Naive B cell (primary cell): ENCODE data around the gene RPL35. TPM values are rescaled to one million over a fixed set of nuclear protein-coding genes. Genes with fewer than 3 reads are reported as not detected.

ENCODE experiments used
- ATAC-seq, 2 donors: fragments of 150-1000 bp; cut with Tn5 transposase; 2 replicates each; pipeline ENCODE4 v1.10.0; 2021; ENCODE audit warnings: low read depth in 2 of 2, mild to moderate bottlenecking in 2 of 2, moderate library complexity in 2 of 2
- DNase-seq: peaks from one replicate; pipeline ENCODE4 v3.0.0; 2022
- H3K27ac Mint-ChIP-seq, 6 donors: one replicate each; pipeline ENCODE4 v1.8.0; 2020 to 2022; ENCODE audit warnings: mild to moderate bottlenecking in 6 of 6, mixed read lengths in 6 of 6, moderate library complexity in 5 of 6, inconsistent platforms in 2 of 6
- H3K27me3 Mint-ChIP-seq, 3 donors: one replicate each; pipeline ENCODE4 v1.8.0; 2021 to 2022; ENCODE audit warnings: mixed read lengths in 3 of 3, mild to moderate bottlenecking in 1 of 3
- H3K36me3 Mint-ChIP-seq, 2 donors: one replicate each; pipeline ENCODE4 v1.8.0; 2020 to 2022; ENCODE audit warnings: mixed read lengths in 2 of 2, inconsistent platforms in 1 of 2, mild to moderate bottlenecking in 1 of 2
- H3K4me1 Mint-ChIP-seq, 3 donors: one replicate each; pipeline ENCODE4 v1.8.0; 2020 to 2022; ENCODE audit warnings: mixed read lengths in 3 of 3, inconsistent platforms in 1 of 3, mild to moderate bottlenecking in 1 of 3, moderate library complexity in 1 of 3
- H3K4me3 Mint-ChIP-seq, 8 donors: one replicate each; pipeline ENCODE4 v1.8.0; 2020 to 2022; ENCODE audit warnings: mild to moderate bottlenecking in 8 of 8, mixed read lengths in 8 of 8, moderate library complexity in 8 of 8, inconsistent platforms in 2 of 8
- H3K9me3 Mint-ChIP-seq, 7 donors: one replicate each; pipeline ENCODE4 v1.8.0; 2020 to 2022; ENCODE audit warnings: mixed read lengths in 7 of 7, mild to moderate bottlenecking in 5 of 7, inconsistent platforms in 2 of 7, moderate library complexity in 1 of 7
- polyA plus RNA-seq, 6 donors: library from polyadenylated mRNA; unstranded; fragments of 300-500 nt; fragmentation: Illumina TruSeq; gene quantifications; one replicate each; pipeline ENCODE4 v1.2.3, GENCODE V29; 2021; ENCODE audit warnings: low read depth in 6 of 6

RPL35 gene
- polyA plus RNA-seq, 6 donors from 2014 or later = 1,156 to 2,054 (median 1,907) TPM

- Mint-ChIP-seq H3K4me1 (no peaks in the 10 kb centered on the region), H3K27me3 (peaks cover 0 to 18% (median 0%) of the 10 kb centered on the region in 3 donors), H3K36me3 (peaks cover 0 to 5% of the 10 kb centered on the region in 2 donors), H3K4me3 (no peak overlapping the region), H3K9me3 (no peaks in the 10 kb centered on the region), H3K27ac (peak overlapping the region in 1 of 6 donors; percentile 80)
- ATAC-seq (no peak), DNase-seq (no peak)
These were observed 46.2 kb downstream of the RPL35 start for GRCh38 chr9:124815601-124816000.

GRCh38 chr9:124814164-124814535, 47.6 kb downstream of the RPL35 start:
- no peaks in the 10 kb centered on the region for H3K4me1 Mint-ChIP-seq
- ATAC-seq = no peak
- peak overlapping the region in 1 of 6 donors; percentile 38 for H3K27ac Mint-ChIP-seq
- peaks cover 0 to 6% of the 10 kb centered on the region in 2 donors for H3K36me3 Mint-ChIP-seq
- no peak overlapping the region for H3K4me3 Mint-ChIP-seq
- no peak for DNase-seq
- H3K27me3 Mint-ChIP-seq = peaks cover 0 to 10% (median 0%) of the 10 kb centered on the region in 3 donors
- H3K9me3 Mint-ChIP-seq = no peaks in the 10 kb centered on the region

DNA sequence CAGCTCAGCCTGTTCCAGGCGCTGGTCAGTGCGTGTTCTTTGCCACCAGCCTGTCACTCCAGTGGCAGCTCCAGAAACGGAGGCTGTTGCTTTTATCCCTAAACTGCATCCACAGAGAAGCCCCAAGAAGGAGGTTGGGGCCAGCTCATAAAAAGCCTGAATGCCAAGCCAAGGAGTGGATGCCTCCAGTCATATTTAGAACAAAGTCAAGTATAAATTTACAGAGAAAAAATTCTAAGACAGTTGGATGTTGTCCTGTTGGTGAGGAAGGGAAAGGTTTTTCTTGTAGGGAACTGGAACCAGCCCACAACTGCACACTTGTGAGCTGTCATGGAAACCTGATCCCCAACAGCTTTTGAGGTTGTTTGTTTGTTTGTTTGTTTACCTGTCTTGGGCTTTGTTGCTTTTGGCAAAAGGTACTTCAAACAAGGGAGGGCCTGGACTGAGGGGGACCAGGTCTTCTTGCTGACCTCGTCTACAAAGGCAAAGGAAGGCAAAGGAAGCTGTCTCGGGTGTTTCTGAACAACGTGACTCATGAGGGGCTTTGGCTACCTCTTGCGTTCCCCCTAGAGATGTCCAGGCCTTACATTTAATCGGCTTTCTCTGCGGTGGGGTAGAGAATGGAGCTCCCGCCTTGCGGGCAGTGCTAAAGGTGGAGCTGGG, 48.1 kb downstream of the RPL35 start:
- Mint-ChIP-seq H3K4me3 (peak overlapping the region in 1 of 8 donors; percentile 33), H3K9me3 (no peaks in the 10 kb centered on the region), H3K27me3 (peaks cover 0 to 10% (median 0%) of the 10 kb centered on the region in 3 donors), H3K36me3 (peaks cover 0 to 8% of the 10 kb centered on the region in 2 donors), H3K4me1 (peaks cover 0 to under 1% (median 0%) of the 10 kb centered on the region in 3 donors), H3K27ac (peak overlapping the region in 1 of 6 donors; percentile 38)
- ATAC-seq (no peak), DNase-seq (no peak)

GRCh38 chr9:124813041-124813440, 48.7 kb downstream of the RPL35 start:
- Mint-ChIP-seq H3K27me3 (peaks cover 0 to 5% (median 0%) of the 10 kb centered on the region in 3 donors), H3K27ac (no peak overlapping the region), H3K9me3 (no peaks in the 10 kb centered on the region), H3K4me1 (peaks cover 0 to 5% (median 0%) of the 10 kb centered on the region in 3 donors), H3K4me3 (no peak overlapping the region), H3K36me3 (peaks cover 0 to 14% of the 10 kb centered on the region in 2 donors)
- no peak for ATAC-seq
- no peak for DNase-seq

- ATAC-seq = no peak
- no peak overlapping the region for H3K4me3 Mint-ChIP-seq
- no peaks in the 10 kb centered on the region for H3K9me3 Mint-ChIP-seq
- peaks cover 0 to 14% of the 10 kb centered on the region in 2 donors for H3K36me3 Mint-ChIP-seq
- H3K4me1 Mint-ChIP-seq = peaks cover 0 to 5% (median 0%) of the 10 kb centered on the region in 3 donors
- DNase-seq = no peak
- peaks cover 0 to 4% (median 0%) of the 10 kb centered on the region in 3 donors for H3K27me3 Mint-ChIP-seq
- H3K27ac Mint-ChIP-seq = no peak overlapping the region
These were observed 49.3 kb downstream of the RPL35 start for GRCh38 chr9:124812441-124812876.

GRCh38 chr9:124810663-124811355, 50.9 kb downstream of the RPL35 start:
- Mint-ChIP-seq H3K9me3 (no peaks in the 10 kb centered on the region), H3K4me1 (peaks cover 0 to 5% (median 0%) of the 10 kb centered on the region in 3 donors), H3K4me3 (no peak overlapping the region), H3K27me3 (no peaks in the 10 kb centered on the region), H3K36me3 (peaks cover 0 to 14% of the 10 kb centered on the region in 2 donors), H3K27ac (peak overlapping the region in 2 of 6 donors; percentile 73 to 75)
- ATAC-seq = no peak
- DNase-seq = no peak

DNA sequence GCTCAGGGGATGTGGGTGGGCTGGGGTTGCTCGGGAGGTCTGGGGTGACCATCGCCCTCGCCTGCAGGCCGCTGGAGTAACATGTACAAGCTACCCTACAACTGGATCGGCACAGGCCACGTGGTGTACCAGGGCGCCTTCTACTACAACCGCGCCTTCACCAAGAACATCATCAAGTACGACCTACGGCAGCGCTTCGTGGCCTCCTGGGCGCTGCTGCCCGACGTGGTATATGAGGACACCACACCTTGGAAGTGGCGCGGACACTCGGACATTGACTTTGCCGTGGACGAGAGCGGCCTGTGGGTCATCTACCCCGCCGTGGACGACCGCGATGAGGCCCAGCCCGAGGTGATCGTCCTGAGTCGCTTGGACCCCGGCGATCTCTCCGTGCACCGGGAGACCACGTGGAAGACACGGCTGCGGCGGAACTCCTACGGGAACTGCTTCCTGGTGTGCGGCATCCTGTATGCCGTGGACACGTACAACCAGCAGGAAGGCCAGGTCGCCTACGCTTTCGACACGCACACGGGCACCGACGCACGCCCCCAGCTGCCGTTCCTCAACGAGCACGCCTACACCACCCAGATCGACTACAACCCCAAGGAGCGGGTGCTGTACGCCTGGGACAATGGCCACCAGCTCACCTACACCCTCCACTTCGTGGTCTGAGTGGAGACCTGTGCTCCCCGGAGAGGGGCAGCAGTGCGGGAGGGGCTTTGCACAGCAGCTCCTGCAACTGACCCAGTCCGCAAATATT, 51.8 kb downstream of the RPL35 start:
- peaks cover 4 to 5% (median 4%) of the 10 kb centered on the region in 3 donors for H3K4me1 Mint-ChIP-seq
- ATAC-seq = no peak
- no peaks in the 10 kb centered on the region for H3K9me3 Mint-ChIP-seq
- H3K4me3 Mint-ChIP-seq = no peak overlapping the region
- H3K27me3 Mint-ChIP-seq = no peaks in the 10 kb centered on the region
- no peak overlapping the region for H3K27ac Mint-ChIP-seq
- H3K36me3 Mint-ChIP-seq = peaks cover 0 to 14% of the 10 kb centered on the region in 2 donors
- no peak for DNase-seq

GRCh38 chr9:124809211-124809610, 52.5 kb downstream of the RPL35 start:
- no peak for DNase-seq
- H3K27ac Mint-ChIP-seq = no peak overlapping the region
- H3K4me3 Mint-ChIP-seq = no peak overlapping the region
- peaks cover 0 to 14% of the 10 kb centered on the region in 2 donors for H3K36me3 Mint-ChIP-seq
- H3K9me3 Mint-ChIP-seq = no peaks in the 10 kb centered on the region
- ATAC-seq = no peak
- no peaks in the 10 kb centered on the region for H3K27me3 Mint-ChIP-seq
- peaks cover 4 to 5% (median 4%) of the 10 kb centered on the region in 3 donors for H3K4me1 Mint-ChIP-seq

DNA sequence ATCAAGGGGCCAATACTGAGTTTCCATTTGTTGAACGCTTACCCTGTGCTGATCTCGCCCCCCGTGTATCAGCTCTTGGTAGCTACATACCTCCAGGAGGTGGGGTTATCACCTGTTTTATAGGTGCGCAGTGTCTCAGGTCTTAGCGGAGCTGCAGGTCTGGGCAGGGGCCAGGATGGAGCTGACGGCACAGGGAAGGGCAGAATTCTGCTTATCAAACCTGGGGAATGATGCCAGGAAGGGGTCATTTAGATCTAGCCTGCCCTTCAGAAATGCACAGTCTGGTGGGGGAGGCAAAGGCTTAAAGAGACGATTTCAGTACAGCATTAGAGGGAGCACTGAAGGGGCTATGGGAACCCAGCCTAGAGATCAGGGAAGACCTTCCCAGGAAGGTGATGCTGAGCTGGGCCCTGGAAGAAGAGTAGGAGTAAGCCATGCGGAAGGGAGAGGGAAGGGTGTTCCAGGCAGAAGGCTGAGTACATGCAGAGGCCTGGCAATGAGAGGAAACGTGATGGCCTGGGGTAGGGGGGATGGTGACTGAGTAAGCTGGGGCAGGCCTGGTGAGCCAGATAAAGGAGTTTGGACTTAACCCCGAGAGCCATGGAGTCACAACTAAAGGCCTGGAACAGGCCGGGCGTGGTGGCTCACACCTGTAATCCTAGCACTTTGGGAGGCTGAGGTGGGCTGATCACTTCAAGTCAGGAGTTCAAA, 53.4 kb downstream of the RPL35 start:
- Mint-ChIP-seq H3K9me3 (no peaks in the 10 kb centered on the region), H3K36me3 (peaks cover 0 to 14% of the 10 kb centered on the region in 2 donors), H3K4me3 (no peak overlapping the region), H3K4me1 (peaks cover 4 to 7% (median 5%) of the 10 kb centered on the region in 3 donors), H3K27me3 (no peaks in the 10 kb centered on the region), H3K27ac (no peak overlapping the region)
- DNase-seq (no peak), ATAC-seq (no peak)

Other genes with a start within 250 kb of the RPL35 start
- under 1 TPM in 2 of 6 donors, not detected in 4; 0.08 to 0.11 TPM for gene NR6A1, start 90.6 kb downstream of the RPL35 start, polyA plus RNA-seq
- gene OLFML2A, start 84.8 kb downstream of the RPL35 start, polyA plus RNA-seq = under 1 TPM in 5 of 6 donors, not detected in 1; 0.09 to 0.39 (median 0.16) TPM
- gene WDR38, start 8.5 kb downstream of the RPL35 start, polyA plus RNA-seq = not detected
- 10 to 100 TPM; 44.1 to 71.6 (median 58.0) TPM for gene ARPC5L, start 173 bp upstream of the RPL35 start, polyA plus RNA-seq
- gene GOLGA1, start 79.1 kb upstream of the RPL35 start, polyA plus RNA-seq = 1 to 10 TPM; 4.0 to 9.5 (median 6.1) TPM